ENCODE results near the gene DCDC2C. TPM values are rescaled to one million over a fixed set of nuclear protein-coding genes. Genes with fewer than 3 reads are reported as not detected.

The DCDC2C gene
- total RNA-seq: 0.60 TPM in 1 of 2 replicates, not detected in the other

GRCh38 chr2:3703236-3703756 is at the start of gene DCDC2C:
TSS of gene DCDC2C (plus strand) at chr2:3703575. CDS start at chr2:3703752, 177 bp downstream.

GRCh38 chr2:3657881-3658280 is 45.5 kb upstream of the DCDC2C start, which contains the start of gene ALLC:
TSS of gene ALLC (plus strand) at chr2:3658200. CDS start at chr2:3671158, 12,958 bp downstream.

Other genes starting within 250 kb of the DCDC2C start
- gene ADI1, start 184.0 kb upstream of the DCDC2C start, total RNA-seq: 57.0 and 59.0 TPM in 2 replicates
- gene RNASEH1, start 145.2 kb upstream of the DCDC2C start, total RNA-seq: 30.7 and 33.5 TPM in 2 replicates
- gene RPS7, start 128.3 kb upstream of the DCDC2C start, total RNA-seq: 4,308 and 4,519 TPM in 2 replicates
- gene COLEC11, start 108.5 kb upstream of the DCDC2C start, total RNA-seq: 0.25 TPM in 1 of 2 replicates, not detected in the other
- not detected in 2 replicates for gene ALLC, start 45.4 kb upstream of the DCDC2C start, total RNA-seq